Stomach (tissue), 9 donors: Measurements from ENCODE around the gene TPD52L1. TPM values are rescaled to one million over a fixed set of nuclear protein-coding genes. Genes with fewer than 3 reads are reported as not detected.

ENCODE experiments used
- DNase-seq, 2 donors: peaks; one replicate each; pipeline versions ENCODE4 v3.0.0 to v3.0.0-alpha.2; 2013 to 2019
- H3K27ac ChIP-seq, 5 donors: fragments of 200-600 bp in 4 of 5; sonication (generic) in 4 of 5; one replicate each; pipeline ENCODE4 v1.5.1; 2013 to 2019; ENCODE audit warnings: mild to moderate bottlenecking in 1 of 5, moderate library complexity in 1 of 5
- H3K27me3 ChIP-seq, 3 donors: fragments of 200-600 bp; sonication (generic); one replicate each; pipeline ENCODE4 v1.5.1; 2017 to 2019; ENCODE audit warnings: mixed run types in 1 of 3
- H3K36me3 ChIP-seq, 4 donors: fragments of 200-600 bp; sonication (generic); 1 replicate in 3 of 4; 2 replicates in 1 of 4; pipeline ENCODE4 v1.5.1; 2016 to 2019
- H3K4me1 ChIP-seq, 4 donors: fragments of 200-600 bp; sonication (generic); one replicate each; pipeline ENCODE4 v1.5.1; 2016 to 2019
- H3K4me3 ChIP-seq, 4 donors: fragments of 200-600 bp; sonication (generic) in 3 of 4; one replicate each; pipeline ENCODE4 v1.5.1; 2016 to 2019; ENCODE audit warnings: mild to moderate bottlenecking in 1 of 4
- H3K9me3 ChIP-seq, 4 donors: fragments of 200-600 bp; sonication (generic); one replicate each; pipeline ENCODE4 v1.5.1; 2016 to 2019
- EP300 ChIP-seq: sonication (generic); formaldehyde crosslinking; IDR thresholded peaks from one replicate; pipeline ENCODE4 v1.6.1; 2017; ENCODE audit warnings: antibody characterized with exemption
- POLR2A ChIP-seq, 4 donors: fragments of 450-650 bp; IDR thresholded peaks; one replicate each; pipeline ENCODE4 v1.6.1; 2016; ENCODE audit warnings: antibody characterized with exemption in 4 of 4, control low read depth in 2 of 4, mild to moderate bottlenecking in 1 of 4, moderate library complexity in 1 of 4
- POLR2AphosphoS5 ChIP-seq, 3 donors: sonication (generic); formaldehyde crosslinking; IDR thresholded peaks; one replicate each; pipeline ENCODE4 v1.6.1; 2016; ENCODE audit warnings: antibody characterized with exemption in 3 of 3
- WGBS, 5 donors: extraction: QIAGEN DNeasy Blood & Tissue Kit in 3 of 5; methylation state at CpG; one replicate each; pipeline versions ENCODE4 v1.1.5 to v1.1.7; 2013 to 2018; 5-methylcytosine and 5-hydroxymethylcytosine counted together
- intact Hi-C: fragments of 100-400 bp; cut with DNase I; formaldehyde crosslinking; loops from one replicate; pipeline ENCODE4 v1.15.1; 2023; ENCODE audit warnings: low total_unique reads
- polyA plus RNA-seq, 3 donors: library from polyadenylated mRNA; stranded (reverse); fragments of 200-250 nt; gene quantifications; one replicate each; pipeline ENCODE4 v1.2.3, GENCODE V29; 2013
- total RNA-seq, 5 donors: library from RNA; depleted of rRNA; stranded (reverse); fragments of >200 nt; gene quantifications; one replicate each; pipeline versions ENCODE4 v1.1.0 to v1.2.3, GENCODE V29; 2014 to 2016
- TF ChIP-seq, protein P1 (sequence below), 7 experiments: fragments of 450-650 bp in 4 of 7; fragments of 200-600 bp in 3 of 7; sonication (generic) in 3 of 7; IDR thresholded peaks; one replicate each; pipeline ENCODE4 v1.5.1; 2016 to 2019; ENCODE audit warnings: antibody characterized with exemption in 7 of 7, control low read depth in 2 of 7, mild to moderate bottlenecking in 1 of 7
- donor health status: healthy with polysubstance abuse.
- donor health status: Bipolar disorder and iron deficiency.
- donor health status: healthy.

The TPD52L1 gene
- total and polyA plus RNA-seq, 8 donors, result 14.8 to 102 (median 78.9) TPM

DNA sequence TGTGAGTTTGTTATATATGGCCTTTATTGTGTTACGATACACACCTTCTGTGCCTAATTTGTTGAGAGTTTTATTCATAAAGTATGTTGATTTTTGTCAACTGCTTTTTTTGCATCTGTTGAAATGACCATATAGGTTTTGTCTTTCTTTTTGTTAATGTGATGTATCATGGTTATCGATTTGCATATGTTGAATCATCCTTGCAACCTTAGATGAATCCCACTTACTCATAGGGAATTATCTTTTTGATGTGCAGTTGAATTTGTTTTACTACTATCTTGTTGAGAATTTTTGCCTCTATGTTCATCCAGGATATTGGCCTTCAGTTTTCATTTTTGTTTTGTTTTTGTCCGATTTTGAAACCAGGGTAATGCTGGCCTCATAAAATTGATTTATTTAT, 45.7 kb upstream of the TPD52L1 start:
- Histone ChIP-seq H3K36me3 (no peaks in the 10 kb centered on the region), H3K27me3 (no peaks in the 10 kb centered on the region), H3K27ac (no peak overlapping the region), H3K9me3 (peaks cover 0 to 39% (median 23%) of the 10 kb centered on the region in 4 donors), H3K4me1 (no peaks in the 10 kb centered on the region), H3K4me3 (no peak overlapping the region)
- WGBS, 5 donors, result 94 to 98% (median 96%) methylated on average over 3 of the region's 3 CpGs
- DNase-seq, result no peak
- no peak for TF ChIP-seq POLR2AphosphoS5 (IDR thresholded peaks at IDR 0.05)
- TF ChIP-seq POLR2A (IDR thresholded peaks at IDR 0.05), result no peak
- TF ChIP-seq, protein P1, sequence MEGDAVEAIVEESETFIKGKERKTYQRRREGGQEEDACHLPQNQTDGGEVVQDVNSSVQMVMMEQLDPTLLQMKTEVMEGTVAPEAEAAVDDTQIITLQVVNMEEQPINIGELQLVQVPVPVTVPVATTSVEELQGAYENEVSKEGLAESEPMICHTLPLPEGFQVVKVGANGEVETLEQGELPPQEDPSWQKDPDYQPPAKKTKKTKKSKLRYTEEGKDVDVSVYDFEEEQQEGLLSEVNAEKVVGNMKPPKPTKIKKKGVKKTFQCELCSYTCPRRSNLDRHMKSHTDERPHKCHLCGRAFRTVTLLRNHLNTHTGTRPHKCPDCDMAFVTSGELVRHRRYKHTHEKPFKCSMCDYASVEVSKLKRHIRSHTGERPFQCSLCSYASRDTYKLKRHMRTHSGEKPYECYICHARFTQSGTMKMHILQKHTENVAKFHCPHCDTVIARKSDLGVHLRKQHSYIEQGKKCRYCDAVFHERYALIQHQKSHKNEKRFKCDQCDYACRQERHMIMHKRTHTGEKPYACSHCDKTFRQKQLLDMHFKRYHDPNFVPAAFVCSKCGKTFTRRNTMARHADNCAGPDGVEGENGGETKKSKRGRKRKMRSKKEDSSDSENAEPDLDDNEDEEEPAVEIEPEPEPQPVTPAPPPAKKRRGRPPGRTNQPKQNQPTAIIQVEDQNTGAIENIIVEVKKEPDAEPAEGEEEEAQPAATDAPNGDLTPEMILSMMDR (IDR thresholded peaks at IDR 0.05), result no peak
- TF ChIP-seq EP300, result no peak
- intact Hi-C loops, result no loop called here

DNA sequence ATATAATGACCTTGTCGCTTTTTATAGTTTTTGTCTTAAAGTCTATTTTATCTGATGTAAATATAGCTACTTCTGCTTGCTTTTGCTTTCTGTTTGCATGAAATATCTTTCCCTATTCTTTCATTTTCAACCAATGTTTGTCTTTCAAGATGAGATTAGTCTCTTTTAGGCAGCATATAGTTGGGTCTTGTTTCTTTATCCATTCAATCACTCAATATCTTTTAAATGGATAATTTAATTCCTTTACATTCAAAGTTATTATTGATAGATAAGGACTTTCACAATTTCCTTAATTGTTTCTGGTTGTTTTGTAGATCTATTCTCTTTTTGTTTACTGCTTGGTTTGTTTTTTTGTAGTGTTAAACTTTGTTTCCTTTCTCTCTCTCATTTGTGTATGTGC, 43.5 kb upstream of the TPD52L1 start:
- no peaks in the 10 kb centered on the region for H3K4me1 ChIP-seq
- DNase-seq, result no peak
- intact Hi-C loops, result loop anchor here (5.0 kb wide), 1 partner anchor 238 kb away; no protein-coding TSS in a partner anchor
- no peak overlapping the region for H3K27ac ChIP-seq
- peaks cover 0 to 39% (median 23%) of the 10 kb centered on the region in 4 donors for H3K9me3 ChIP-seq
- WGBS, 5 donors, result 42 to 71% (median 63%) methylated on average over 1 of the region's 1 CpG
- H3K27me3 ChIP-seq, result no peaks in the 10 kb centered on the region
- TF ChIP-seq EP300 (no peak), POLR2A (IDR thresholded peaks at IDR 0.05) (no peak), POLR2AphosphoS5 (IDR thresholded peaks at IDR 0.05) (no peak)
- TF ChIP-seq, protein P1 (IDR thresholded peaks at IDR 0.05), result no peak
- H3K36me3 ChIP-seq, result no peaks in the 10 kb centered on the region
- no peak overlapping the region for H3K4me3 ChIP-seq

DNA sequence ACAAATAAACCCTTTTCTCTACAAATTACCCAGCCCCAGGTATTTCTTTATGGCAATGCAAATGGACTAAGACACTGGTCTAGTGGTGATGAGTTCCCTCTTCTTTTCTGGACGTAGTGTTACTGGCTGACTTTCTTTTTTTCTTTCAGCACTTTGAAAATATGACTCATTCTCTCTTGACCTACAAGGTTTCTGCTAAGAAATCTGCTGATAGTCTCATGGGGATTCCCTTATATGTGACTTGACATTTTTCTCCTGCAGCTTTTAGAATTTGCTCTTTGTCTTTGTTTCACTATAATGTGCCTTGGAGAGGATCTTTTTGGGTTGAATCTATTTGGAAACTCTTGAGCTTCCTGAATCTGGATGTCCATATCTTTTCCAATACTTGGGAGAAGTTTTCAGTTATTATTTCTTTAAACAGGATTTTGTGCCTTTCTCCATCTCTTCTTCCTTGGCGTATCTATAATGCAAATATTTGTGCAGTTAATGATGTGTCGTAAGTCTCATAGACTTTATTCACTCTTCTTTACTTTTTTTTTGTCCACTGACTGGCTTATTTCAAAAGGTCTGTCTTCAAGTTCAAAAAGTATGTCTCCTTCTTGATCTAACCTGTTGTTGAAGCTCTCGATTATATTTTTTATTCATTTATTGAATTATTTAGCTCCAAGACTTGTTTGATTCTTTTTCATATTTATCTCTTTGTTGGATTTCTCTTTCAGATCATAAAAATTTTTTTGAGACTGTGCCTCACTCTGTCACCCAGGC, 42.2 kb upstream of the TPD52L1 start:
- Histone ChIP-seq H3K4me3 (no peak overlapping the region), H3K36me3 (no peaks in the 10 kb centered on the region), H3K27ac (no peak overlapping the region), H3K4me1 (no peaks in the 10 kb centered on the region), H3K27me3 (no peaks in the 10 kb centered on the region), H3K9me3 (peaks cover 0 to 39% (median 23%) of the 10 kb centered on the region in 4 donors)
- no peak for DNase-seq
- TF ChIP-seq, protein P1 (IDR thresholded peaks at IDR 0.05), result no peak
- no peak for TF ChIP-seq POLR2A (IDR thresholded peaks at IDR 0.05)
- TF ChIP-seq EP300, result no peak
- no peak for TF ChIP-seq POLR2AphosphoS5 (IDR thresholded peaks at IDR 0.05)
- intact Hi-C loops, result loop anchor here (5.0 kb wide), 1 partner anchor 239 kb away; no protein-coding TSS in a partner anchor
- WGBS, 5 donors, result 90 to 92% (median 91%) methylated on average over 4 of the region's 4 CpGs

DNA sequence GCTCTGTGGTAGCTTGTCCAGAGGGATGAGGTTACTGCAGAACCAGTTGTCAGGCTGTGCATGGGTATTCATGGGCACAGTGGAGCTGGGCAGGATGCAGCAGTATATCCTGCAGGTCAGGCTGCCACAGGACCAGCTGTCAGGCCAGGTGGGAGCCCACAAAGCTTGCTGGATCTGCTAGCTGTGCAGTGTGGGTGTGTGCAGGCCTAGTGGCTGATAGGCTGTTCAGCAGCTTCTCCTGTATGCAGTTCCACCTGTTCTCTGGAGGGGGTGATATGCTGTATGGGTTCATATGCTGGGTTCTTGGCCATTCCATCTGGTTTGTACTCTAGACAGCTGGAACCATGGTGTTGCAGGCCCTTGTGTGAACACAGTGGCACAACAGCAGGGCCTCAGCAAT, 40.6 kb upstream of the TPD52L1 start:
- intact Hi-C loops, result loop anchor here (5.0 kb wide), 1 partner anchor 241 kb away; no protein-coding TSS in a partner anchor
- H3K4me3 ChIP-seq, result no peak overlapping the region
- no peaks in the 10 kb centered on the region for H3K36me3 ChIP-seq
- H3K27me3 ChIP-seq, result no peaks in the 10 kb centered on the region
- no peak for DNase-seq
- H3K27ac ChIP-seq, result no peak overlapping the region
- H3K9me3 ChIP-seq, result peaks cover 0 to 39% (median 23%) of the 10 kb centered on the region in 4 donors
- H3K4me1 ChIP-seq, result no peaks in the 10 kb centered on the region
- TF ChIP-seq POLR2AphosphoS5 (IDR thresholded peaks at IDR 0.05), result no peak
- TF ChIP-seq POLR2A (IDR thresholded peaks at IDR 0.05), result no peak
- TF ChIP-seq EP300, result no peak
- TF ChIP-seq, protein P1 (IDR thresholded peaks at IDR 0.05), result no peak
